CD4-positive, alpha-beta T cell treated with Interleukin-21 for 1 hour (primary cell): Measurements from ENCODE around the gene CELF4.

Source experiments
- DNase-seq: peaks from one replicate; pipeline ENCODE4 v3.0.0-alpha.2; 2020

Gene CELF4

DNA sequence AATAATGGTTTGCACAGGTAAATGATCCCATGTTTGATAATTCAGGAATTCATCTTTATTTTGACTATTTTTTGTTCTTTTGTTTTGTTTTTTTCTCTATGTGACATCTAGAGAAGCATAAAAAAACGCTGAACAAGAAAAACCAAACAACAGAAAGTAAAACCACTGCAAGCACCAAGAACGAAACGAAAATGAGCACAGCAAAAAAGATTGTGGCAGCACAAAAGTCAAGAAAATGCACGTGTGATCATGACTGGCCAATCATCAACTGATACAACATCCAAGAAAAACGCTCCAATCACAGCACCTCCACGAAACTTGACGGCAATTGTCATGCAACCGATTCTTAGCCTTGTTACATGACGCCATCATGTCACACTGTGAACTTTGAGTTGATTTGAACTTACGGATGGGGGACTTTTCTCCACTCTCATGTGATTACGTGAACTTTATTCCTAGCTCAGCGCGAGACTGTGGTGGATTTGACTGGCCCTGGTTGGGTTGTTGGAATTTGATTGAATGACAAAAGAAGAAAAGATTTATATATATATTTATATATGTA lies 318.7 kb downstream of the CELF4 start:
- no peak for DNase-seq

DNA sequence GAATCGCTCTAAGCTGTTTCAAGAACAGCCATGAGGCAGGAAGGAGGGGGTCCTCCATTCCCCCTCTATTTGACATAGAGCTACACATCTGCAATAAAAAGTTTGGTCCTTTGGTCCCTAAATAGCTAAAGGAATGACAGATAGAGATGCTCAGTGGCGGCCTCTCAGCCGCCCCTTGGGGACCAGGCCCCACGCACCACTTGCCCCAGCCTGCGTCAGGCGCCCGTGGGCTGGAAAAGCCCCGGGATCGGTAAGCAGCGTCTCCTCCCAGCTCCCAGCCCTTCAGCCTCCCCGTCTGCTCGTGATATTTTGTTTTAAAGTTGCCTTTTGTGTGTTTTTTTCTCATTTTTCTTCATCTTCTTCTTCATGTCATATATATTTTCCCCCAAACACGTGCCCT lies 321.0 kb downstream of the CELF4 start:
- no peak for DNase-seq

DNA sequence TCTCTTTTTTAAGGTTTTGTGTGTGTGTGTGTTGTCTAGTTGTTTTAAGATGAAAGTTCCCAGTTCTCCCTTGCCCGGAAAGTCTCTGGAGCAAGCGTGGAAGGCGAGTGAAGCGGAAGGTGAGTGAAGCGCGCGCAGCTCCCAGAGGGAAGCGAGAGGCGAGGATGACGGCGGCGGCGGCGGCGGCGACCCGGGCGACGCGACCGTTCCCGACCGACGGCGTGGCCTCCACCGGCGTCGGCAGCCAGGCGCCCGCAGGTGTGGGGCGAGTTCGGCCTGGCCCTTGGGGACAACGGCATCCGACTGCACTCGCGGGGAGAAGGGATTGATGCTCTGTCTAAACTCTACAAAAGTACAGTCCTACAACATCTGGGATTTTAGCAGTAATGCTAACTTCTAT lies 321.9 kb downstream of the CELF4 start:
- no peak for DNase-seq

DNA sequence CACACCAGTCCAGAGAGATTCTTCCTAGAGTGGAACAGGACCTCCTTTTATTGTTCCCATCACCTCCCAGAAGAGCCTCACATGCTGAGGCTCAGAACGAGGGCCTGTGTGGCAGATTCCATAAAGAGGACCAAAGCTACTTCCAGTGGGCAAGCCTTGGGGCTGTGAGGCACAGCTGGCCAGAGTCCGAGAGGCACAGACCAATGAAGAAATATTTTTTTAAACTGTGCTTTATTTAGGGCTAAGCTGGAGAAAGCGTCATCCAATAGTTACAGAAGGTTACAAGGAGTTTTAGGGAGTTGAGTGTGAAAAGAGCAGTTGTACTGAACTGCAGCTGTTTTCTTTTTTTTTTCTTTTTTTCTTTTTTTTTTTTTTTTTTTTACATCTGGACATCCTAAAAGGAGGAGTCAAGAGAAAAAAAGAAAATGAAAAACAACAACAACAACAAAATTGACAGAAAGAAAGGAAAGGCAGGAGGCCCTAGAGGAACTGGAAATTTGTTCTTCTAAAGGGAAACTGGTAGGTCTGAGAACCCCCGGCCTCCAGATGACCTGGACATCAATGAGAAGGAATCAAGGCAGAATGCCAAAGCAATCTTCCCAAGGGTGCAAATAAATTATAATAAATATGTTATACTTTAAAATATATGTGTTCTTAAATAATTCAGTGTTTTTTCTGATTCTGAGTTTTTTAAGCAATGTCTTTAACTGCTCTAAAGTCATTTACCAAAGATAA lies 322.6 kb downstream of the CELF4 start:
- no peak for DNase-seq

DNA sequence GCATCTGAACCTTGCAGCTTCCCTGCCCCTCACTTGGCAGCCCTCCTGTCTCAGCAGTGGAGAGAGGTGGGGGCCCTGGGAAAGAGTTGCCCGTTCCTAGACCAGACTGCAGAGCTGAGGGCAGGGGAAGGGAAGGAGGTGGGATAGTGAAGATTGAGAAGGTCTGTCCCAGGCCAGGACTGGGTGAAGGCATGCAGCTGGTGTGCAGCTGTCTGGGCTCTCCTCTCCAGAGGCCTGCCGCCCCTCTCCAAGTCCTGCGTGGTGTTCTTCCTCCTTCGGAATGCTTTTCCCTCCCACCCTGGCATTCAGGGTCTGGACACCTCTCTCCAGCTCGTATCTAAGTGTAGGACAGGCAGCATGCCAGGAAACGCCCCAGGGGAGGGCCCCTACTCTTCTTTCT lies 323.5 kb downstream of the CELF4 start:
- no peak for DNase-seq

DNA sequence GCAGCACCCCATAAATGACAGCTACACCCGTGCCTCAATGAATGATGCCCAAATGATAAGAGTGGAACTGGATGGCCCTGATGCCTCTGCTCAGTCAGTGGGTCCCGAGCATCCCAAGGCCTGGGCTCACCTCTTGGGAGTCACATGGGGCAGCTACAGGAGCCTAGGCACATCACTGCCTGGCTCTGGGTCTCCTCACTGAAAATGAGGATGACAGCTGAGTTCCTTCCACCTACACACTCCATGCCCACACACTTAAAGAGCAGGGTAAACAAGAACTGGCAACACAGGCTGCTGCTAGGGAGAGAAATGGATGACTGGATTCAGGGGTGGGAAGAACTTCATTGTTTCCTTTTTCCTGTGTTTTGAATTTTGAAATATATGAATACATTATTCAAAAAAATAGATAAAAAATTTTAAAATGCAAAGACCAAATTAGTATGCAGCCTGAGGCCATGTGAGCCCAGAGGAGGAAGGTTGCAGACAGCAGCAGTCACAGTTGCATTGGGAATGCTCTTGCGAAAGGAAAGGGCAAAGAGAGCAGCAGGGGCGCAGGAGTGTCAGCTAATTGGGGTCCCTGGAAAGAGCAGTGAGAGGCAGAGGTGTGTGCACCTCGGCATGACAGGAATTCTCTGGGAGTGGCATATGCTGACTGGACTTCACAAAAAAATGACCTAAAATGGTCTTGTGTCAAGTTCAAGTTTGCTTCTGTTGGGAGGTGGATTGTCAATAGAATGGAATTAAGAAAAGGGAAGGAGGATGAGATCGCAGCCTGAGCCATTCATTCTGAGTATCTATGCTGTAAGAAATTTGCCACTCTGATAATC lies 327.1 kb downstream of the CELF4 start:
- no peak for DNase-seq

DNA sequence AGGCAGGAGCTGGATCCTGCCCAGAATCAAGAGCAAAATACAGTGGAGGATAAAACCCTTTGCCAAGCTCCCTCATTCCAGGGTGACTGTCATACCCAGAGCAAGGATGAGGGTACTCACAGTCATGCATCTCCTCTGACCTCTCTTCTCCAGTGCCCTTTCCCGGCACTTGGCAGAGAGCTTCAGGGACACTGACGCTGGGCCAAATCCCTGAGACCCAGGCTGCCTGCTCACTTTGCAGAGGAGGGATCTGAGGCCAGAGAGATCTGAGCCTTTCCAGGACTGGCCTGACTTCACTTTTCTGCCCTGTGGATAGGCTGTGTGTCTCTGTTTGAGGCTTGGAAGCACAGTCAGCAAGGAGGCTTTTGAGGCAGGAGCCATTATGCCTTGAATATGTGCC lies 330.0 kb downstream of the CELF4 start:
- DNase-seq, result no peak

DNA sequence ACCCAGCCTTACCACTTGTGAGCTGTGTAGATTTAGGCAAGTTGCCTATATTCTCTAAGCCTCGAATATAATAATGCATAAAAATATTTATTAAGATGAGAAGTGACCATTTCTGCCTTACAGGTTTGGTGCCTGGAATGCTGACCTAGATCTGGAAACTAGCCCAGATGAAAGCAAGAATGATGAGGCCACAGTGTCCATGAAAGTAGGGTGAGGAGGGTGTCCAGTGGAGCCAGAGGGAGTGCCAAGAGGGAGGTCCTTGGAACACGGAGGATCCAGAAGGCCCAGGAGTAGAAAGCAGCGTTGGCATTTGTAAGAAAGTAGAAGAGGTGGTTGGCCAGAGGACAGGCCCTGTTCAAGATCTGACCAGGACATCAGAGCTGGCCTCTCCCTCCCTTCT lies 334.3 kb downstream of the CELF4 start:
- DNase-seq, result no peak

DNA sequence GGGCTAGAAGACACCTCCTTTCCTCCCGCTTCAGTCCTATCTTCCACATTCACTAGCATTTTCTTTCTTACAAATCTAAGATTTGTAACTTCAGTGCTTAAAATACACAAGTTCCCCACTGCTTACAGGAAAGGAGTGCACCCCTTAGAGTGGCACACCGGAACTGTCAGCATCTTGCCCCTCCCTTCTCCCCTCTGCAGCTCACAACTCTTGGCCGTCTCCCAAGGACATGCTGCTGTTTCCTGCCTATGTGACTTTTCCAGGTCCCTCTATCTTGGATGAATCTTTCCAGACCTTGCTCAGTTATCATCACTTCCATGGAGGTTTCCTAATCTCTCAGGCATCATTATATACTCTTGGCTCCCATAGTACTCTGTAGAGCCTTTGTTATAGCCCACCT lies 334.8 kb downstream of the CELF4 start:
- no peak for DNase-seq

DNA sequence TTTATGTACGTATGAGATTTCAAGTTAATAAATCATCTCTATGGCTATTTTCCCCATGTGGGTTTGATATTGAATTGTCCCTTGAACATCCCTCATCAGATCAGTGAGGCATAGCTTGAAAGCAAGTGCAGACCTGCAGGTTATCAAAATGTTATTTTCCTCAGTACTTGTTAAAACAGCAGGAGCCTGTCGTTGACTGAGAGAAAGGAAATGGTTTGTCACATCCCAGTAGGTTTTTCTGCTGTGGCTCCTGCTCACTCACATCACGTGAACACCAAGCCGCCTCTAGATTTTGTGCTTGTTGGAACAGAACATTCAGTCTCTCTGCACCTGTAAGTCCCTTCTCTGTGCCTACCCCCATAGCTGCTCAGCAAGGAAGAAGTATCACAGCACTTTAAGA lies 340.3 kb downstream of the CELF4 start:
- no peak for DNase-seq

DNA sequence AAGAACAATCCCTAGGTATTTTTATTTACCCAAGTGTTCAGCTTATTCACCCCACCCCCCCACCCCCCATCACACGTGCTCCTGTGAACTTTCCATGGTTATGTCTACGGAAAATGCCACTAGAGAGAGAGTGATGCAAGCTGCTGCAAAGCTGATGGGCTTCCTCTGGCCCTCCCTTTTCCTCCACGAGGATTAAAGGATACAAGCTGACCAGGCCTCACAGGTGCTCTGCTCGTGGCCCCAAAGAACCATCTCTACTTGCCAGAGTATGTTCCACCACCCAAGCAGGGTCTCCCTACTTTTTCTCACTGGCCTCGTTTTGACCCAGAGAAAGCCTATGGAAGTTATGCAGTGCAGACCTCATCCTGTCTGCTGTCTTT lies 342.6 kb downstream of the CELF4 start:
- DNase-seq, result no peak

DNA sequence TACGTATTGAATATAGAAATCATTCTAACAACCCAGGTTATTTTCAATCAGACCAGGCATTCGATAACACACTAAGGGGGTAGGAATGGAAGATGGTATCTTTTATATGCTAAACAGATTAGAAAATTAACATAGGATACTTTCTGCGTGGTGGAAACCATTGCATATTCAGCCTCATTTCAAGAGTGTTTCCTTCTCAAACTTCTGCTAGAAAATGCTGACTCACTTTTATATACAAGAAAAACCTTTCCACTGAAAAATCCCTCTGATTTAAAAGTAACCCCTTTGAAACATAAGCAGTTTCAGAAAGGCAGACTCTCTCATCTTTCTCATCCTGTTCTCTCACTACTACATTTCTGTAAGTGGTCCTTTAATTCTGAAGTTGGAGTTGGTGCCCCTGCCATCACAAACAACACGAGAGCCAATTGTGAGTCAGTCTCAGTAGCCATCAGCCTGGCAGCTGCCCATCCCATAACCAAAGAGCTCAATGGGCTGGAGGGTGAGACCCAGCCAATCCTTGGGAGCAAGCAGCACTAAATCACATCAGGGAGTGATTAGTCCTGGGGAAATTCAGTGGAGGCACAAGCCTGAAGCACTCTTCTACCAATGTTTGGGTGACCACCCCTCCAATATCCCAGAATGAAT lies 343.1 kb downstream of the CELF4 start:
- no peak for DNase-seq

DNA sequence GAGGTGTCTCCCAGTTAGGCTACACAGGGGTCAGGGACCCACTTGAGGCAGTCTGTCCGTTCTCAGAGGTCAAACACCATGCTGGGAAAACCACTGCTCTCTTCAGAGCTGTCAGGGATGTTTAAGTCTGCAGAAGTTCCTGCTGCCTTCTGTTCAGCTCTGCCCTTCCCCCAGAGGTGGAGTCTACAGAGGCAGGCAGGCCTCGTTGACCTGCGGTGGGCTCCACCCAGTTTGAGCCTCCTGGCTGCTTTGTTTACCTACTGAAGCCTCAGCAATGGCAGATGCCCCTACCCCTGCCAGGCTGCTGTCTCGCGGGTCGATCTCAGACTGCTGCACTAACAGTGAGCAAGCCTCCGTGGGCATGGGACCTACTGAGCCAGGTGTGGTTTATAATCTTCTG lies 346.3 kb downstream of the CELF4 start:
- DNase-seq, result no peak

DNA sequence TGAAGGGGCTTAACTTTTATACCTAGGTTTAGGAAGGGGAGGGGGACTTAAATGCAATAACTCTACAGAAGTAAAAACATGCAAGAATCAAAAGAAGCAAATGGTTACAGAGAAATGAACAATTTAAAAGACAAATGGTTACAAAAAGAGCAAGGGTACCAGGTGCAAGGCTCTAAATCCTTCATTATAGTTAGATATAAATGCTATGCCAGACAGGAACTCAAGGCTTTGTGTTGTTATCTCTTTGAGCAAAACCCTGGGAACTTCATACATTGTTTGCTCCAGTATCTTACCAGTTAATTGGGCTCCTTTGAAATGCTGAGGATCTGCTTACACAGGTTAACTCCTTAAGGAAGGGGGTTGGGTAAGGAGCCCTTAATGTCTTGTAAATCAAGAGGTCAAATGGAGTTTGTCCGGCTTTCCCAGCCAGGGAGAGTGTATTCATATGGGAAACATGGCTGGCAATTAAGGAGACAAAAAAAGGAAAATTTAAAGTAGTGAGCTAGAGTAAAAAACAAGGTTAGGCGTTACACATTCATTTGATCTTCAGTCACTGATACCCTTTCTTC lies 347.5 kb downstream of the CELF4 start:
- DNase-seq, result no peak

DNA sequence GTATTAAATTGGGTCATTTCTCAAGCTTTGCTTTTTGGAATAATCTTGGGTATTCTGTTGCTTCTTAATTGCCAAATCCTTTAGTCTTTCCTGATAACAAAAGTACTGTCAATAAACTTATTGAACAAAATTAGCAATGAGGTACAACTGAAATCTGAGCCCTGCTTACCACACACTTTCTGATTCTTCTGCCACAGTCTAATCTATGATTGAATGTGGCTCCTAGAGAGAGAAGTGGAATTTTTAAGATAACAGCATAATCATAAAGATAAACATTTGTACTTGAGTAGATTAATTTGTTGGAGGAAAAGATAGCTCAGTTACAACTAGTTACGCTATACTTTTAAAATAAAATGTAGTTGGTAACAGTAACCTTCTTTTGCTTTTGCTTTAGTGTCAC lies 354.8 kb downstream of the CELF4 start:
- no peak for DNase-seq

DNA sequence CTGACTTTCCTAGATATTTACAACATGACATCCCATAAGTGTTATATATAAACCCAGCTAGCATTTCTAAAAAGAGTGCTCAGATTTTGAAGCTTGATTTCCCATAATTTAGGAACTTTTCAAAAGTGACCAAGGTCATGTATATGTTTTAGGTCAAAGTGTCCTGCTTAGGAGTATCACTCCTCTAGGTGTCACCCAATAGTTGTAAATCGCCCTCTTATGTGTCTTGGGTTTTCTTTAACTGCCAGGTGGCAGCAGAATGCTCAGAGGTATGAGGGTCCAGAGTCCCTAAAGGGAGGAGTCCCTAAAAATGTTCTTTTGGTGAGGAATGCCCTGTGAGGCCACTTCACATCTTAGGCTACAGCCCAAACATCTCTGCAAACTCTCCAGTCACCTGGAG lies 358.3 kb downstream of the CELF4 start:
- DNase-seq, result no peak

DNA sequence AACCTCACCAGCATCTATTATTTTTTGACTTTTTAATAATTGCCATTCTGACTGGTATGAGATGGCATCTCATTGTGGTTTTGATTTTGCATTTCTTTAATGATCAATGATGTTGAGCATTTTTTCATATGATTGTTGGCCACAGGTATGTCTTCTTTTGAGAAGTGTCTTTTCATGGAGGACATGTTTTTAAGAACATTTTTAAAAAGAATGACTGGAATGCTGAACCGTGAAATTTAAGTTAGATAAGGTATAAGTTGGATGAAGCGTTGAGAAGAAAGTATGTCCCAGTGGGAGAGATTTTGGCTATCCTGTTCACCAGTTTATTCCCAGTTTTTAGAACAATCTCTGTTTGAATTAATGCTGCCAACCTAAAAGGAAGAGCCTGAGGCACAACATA lies 365.9 kb downstream of the CELF4 start:
- DNase-seq, result no peak
